Measurements from ENCODE around the gene BPIFB3.

DNA sequence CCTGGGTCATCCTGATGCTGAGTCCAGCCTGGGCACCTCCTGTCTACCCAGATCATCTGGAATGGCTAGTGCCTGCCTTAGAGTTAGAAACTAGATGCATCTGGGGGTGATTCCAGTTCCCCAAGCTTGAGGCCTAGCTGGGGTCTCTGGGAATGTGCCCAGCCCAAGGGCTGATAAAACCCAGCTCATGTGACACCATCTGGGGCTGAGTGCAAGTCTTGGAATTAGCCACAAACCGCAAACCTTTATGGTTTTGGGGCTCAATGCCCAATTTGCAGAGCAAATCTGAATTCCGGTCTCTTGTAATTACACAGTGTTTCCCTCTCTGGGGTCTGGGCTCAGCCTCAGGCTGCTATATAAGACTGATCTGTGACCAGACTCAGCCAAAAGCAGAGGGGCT, 25.6 kb downstream of the BPIFB3 start, which contains the start of gene BPIFB4:
- TF ChIP-seq, protein P1, sequence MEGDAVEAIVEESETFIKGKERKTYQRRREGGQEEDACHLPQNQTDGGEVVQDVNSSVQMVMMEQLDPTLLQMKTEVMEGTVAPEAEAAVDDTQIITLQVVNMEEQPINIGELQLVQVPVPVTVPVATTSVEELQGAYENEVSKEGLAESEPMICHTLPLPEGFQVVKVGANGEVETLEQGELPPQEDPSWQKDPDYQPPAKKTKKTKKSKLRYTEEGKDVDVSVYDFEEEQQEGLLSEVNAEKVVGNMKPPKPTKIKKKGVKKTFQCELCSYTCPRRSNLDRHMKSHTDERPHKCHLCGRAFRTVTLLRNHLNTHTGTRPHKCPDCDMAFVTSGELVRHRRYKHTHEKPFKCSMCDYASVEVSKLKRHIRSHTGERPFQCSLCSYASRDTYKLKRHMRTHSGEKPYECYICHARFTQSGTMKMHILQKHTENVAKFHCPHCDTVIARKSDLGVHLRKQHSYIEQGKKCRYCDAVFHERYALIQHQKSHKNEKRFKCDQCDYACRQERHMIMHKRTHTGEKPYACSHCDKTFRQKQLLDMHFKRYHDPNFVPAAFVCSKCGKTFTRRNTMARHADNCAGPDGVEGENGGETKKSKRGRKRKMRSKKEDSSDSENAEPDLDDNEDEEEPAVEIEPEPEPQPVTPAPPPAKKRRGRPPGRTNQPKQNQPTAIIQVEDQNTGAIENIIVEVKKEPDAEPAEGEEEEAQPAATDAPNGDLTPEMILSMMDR (IDR thresholded peaks at IDR 0.05): no peak
- no peak for TF ChIP-seq POLR2A (IDR thresholded peaks at IDR 0.05)

Measured in thyroid gland (tissue), 4 donors.